ENCODE results near the gene KANSL1.

KANSL1 gene

GRCh38 chr17:46163316-46163715 lies 29.9 kb downstream of the KANSL1 start:
- TF ChIP-seq CTCF (IDR thresholded peaks at IDR 0.05), result no peak
- Histone ChIP-seq H3K4me3 (no peak overlapping the region), H3K27ac (no peak overlapping the region)
- no peak for DNase-seq (ENCODE audit: low spot score)

- no peak for DNase-seq (ENCODE audit: low spot score)
- no peak overlapping the region for H3K27ac ChIP-seq
- no peak overlapping the region for H3K4me3 ChIP-seq
- no peak for TF ChIP-seq CTCF (IDR thresholded peaks at IDR 0.05)
Measured at GRCh38 chr17:46162866-46163265, 30.4 kb downstream of the KANSL1 start.

- no peak overlapping the region for H3K4me3 ChIP-seq
- no peak overlapping the region for H3K27ac ChIP-seq
- no peak for DNase-seq (ENCODE audit: low spot score)
- TF ChIP-seq CTCF (IDR thresholded peaks at IDR 0.05), result no peak
Measured at GRCh38 chr17:46160169-46160568, 33.1 kb downstream of the KANSL1 start.

- DNase-seq (ENCODE audit: low spot score), result no peak
- Histone ChIP-seq H3K27ac (no peak overlapping the region), H3K4me3 (no peak overlapping the region)
- TF ChIP-seq CTCF (IDR thresholded peaks at IDR 0.05), result no peak
Measured at GRCh38 chr17:46159686-46160085, 33.5 kb downstream of the KANSL1 start.

- no peak for DNase-seq (ENCODE audit: low spot score)
- Histone ChIP-seq H3K4me3 (peak overlapping the region; percentile 1), H3K27ac (peak overlapping the region; percentile 22 to 24)
- TF ChIP-seq CTCF (IDR thresholded peaks at IDR 0.05), result no peak
Measured at GRCh38 chr17:46158323-46159296, 34.6 kb downstream of the KANSL1 start.

- TF ChIP-seq CTCF (IDR thresholded peaks at IDR 0.05), result no peak
- H3K27ac ChIP-seq, result peak overlapping the region; percentile 32 to 67
- no peak for DNase-seq (ENCODE audit: low spot score)
- peak overlapping the region; percentile 26 for H3K4me3 ChIP-seq
Measured at GRCh38 chr17:46157443-46158062, 35.7 kb downstream of the KANSL1 start.

Data from coronary artery (tissue), 2 donors.